Transverse colon (tissue), 3 donors: Measurements from ENCODE around the gene ZNF701.
"Not testable (repeated sequence)": the region's sequence is repeated elsewhere in the genome, so short reads cannot be mapped to it uniquely, and the experiment has no call there.

Experiments used
- CTCF ChIP-seq, 5 experiments: fragments of 200-600 bp in 3 of 5; fragments of 450-650 bp in 2 of 5; sonication (generic) in 3 of 5; IDR thresholded peaks; 1 replicate in 2 of 5; 2 replicates in 3 of 5; pipeline ENCODE4 v1.5.1; 2016 to 2017; ENCODE audit warnings: antibody characterized with exemption in 5 of 5, inconsistent platforms in 3 of 5, mild to moderate bottlenecking in 2 of 5, moderate library complexity in 1 of 5
- POLR2A ChIP-seq: fragments of 450-650 bp; IDR thresholded peaks from one replicate; pipeline ENCODE4 v1.6.1; 2016; ENCODE audit warnings: antibody characterized with exemption, mild to moderate bottlenecking, moderate library complexity

GRCh38 chr19:52569638-52569999, 468 bp upstream of the ZNF701 start:
- not testable (repeated sequence) for TF ChIP-seq CTCF (IDR thresholded peaks at IDR 0.05); POLR2A
